ENCODE data around the gene CPT1C. TPM values are rescaled to one million over a fixed set of nuclear protein-coding genes. Genes with fewer than 3 reads are reported as not detected.

Gene CPT1C
- total RNA-seq = 4.3 and 5.1 TPM in 2 replicates

DNA sequence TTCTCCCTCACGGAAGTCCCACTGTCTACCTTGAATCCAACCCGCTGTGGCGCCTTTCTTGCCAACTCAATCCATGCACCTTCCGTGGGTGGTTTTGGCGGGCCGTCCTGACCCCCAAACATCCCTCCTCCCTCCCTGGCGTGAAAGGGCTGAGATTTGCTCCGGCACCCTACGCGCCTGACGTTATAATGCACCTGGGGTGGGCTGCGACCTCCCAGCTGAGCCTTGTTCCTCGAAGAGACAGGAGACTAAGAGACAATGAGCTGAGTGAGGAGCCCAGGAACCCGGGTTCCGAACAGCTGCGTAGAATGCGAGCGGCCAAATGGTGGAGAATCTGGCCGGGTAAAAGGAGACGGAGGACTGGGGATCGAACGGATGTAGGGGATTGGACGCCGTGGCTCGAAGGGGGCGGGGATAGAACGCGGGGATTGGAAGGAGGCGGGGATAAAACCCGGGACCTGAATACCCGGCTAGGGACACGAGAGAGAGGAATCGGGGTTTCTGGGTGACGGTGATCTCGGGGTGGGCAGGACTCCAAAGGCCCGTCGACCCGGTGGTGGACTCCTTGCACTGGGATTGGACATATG is at the start of gene CPT1C:
TSS of gene CPT1C (plus strand) at position 461 of the 587 bp plus-strand sequence. CDS start 1,137 bp downstream, outside the sequence.
- intact Hi-C loops (cut with micrococcal nuclease) = loop anchor here (1.0 to 10.0 kb wide), 2 partner anchors 76 to 294 kb away; no protein-coding TSS in a partner anchor

DNA sequence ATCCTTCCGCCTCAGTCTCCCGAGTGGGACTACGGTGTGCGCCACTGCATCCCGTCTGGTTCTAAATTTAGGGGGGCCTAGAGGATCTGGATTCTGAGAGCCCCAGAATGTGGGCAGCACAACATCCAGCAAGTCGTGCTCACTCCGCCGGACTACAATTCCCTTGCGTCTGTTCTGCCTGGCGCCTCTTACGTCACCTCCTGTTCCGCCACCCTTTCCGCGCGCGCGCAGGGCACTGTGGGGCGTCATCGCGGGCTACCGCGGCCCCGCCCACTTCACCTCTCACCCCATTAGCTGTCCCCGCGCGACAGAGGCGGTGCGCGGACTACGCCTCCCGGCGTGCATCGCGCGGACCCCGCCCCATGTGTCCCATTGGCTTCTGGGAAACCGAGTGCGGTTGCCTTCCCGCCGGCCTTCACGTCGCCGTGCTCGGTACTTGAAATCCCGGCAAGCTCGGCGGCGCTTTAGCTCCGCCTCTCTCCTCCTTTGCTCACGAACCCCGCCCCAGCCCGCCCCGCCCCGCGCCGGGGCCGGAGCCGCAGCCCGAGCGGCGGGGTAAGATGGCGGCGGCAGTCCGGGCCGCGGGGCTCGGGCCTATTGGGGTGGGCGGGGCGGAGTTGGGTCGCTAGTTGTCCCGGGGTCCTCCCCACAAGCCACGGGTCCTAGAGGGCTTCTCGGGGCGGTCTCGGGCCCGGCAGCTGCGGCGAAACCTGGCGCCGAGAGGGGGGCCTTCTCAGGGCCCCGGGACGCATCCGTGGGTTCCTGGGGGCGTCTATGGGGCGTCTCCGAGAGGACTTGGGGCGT is 49.0 kb upstream of the CPT1C start, which contains the start of gene SCAF1:
TSS of gene SCAF1 (plus strand) at position 522 of the 804 bp plus-strand sequence. CDS start 2,818 bp downstream, outside the sequence.
- intact Hi-C loops (cut with micrococcal nuclease) = loop anchor here (1.0 to 5.0 kb wide), 9 partner anchors 75 to 1149 kb away; partner anchors contain the start of genes ASPDH, FLT3LG, JOSD2 and KCNC3

DNA sequence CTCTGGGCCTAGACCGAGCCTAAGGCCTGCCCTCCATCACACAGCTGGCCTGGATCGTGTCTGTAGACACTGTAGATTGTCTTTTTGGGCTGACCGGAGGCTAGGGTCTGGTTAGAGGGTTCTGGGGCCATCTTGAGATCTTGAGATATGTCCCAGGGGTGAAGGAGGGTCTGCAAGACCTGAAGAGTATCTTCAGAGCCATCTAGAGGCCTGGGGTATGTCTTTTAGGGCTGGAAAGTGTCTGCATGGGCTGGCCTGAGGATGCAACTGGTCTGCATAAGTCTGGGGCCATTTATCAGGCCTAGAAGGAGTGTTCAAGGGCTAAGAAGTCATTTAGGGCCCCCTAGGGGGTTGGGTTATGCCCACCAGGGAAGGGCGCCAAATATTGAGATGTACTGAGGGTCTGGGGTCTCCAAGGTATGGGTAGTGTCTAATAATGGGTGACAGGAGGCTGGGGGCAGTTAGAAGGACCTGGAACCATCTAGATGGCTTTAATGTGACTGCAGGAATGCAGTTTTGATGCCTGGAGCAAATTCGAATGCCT is 48.4 kb upstream of the CPT1C start:
- intact Hi-C loops (cut with micrococcal nuclease) = loop anchor here (2.0 to 5.0 kb wide), 4 partner anchors 74 to 930 kb away; partner anchors contain the start of genes ASPDH, JOSD2 and KCNC3

DNA sequence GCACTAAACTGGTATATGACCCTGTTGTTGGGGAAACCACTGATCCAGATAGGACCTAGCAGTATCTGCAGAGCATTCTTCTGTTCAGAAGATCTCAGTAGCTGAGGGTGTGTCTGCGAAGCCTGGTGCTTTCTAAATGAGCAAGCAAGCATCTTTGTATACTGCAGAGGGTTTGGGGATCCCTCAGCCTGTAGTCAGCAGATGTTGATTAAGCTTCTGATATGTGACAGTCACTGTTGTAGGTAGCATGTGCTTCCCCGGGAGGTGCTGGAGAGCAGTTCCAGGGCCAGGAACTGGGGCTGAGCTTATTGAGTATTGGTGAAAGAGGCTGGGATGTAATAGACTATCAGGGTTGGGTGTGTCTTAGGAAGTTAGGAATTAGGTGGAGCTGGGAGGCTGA is 47.5 kb upstream of the CPT1C start:
- intact Hi-C loops (cut with micrococcal nuclease) = loop anchor here (2.0 to 5.0 kb wide), 4 partner anchors 73 to 931 kb away; partner anchors contain the start of genes ASPDH, JOSD2 and KCNC3

DNA sequence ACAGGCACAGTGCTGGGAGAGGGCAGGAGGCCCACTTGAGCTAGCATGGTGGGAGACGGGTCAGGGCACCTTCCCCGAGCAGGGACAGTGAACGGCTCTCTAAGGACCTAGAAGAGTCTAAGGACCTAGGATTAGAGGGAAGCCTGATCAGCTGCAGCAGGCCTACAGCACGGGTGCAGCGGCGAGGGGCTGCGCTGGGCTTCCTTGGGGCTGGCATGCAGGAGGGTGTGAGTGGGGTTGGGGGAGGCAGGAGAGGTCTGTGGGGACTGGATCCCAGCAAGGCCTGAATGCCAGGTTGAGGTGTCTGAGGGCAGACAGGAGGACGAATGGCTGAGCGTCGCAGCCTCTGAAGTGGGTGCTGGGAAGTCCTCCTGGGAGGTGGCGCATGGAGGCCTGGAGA is 45.3 kb upstream of the CPT1C start:
- intact Hi-C loops (cut with micrococcal nuclease) = no loop called here

DNA sequence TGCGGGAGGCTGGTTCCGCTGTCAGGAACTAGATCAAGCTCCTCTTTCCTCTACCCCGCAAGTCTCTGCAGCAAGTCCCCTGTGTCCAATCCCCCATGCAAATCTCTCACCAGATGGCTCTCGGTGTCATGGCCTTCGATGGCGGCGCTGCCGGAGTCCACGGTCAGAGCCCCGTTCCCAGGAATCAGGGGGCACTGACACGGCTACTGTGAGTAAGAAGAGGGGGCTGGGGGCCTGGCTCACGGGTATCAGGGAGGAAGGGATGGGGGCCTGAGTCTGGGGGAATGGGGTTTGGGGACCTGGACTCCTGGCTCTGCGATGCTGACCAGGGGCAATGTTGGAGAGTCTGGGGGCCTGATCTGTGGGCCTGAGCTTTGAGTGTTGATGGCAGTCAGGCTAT is 44.9 kb upstream of the CPT1C start:
- intact Hi-C loops (cut with micrococcal nuclease) = no loop called here

DNA sequence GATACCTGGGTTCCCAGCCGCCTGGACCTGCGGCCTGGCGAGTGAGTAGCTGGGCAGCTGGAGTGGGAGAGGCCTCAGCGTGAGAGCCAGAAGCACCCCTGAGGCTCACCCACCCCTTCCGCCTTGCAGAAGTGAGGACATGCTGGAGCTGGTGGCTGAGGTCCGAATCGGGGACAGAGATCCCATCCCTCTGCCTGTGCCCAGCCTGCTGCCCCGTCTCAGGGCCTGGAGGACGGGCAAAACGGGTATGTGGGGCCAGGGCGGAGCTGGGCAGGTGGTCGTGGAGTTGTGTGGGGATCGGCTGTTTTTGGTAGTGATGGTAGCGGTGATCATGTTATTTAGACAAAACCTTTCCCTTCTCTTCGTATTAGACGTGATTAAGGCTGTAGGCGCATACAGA is 44.3 kb upstream of the CPT1C start:
- intact Hi-C loops (cut with micrococcal nuclease) = no loop called here

DNA sequence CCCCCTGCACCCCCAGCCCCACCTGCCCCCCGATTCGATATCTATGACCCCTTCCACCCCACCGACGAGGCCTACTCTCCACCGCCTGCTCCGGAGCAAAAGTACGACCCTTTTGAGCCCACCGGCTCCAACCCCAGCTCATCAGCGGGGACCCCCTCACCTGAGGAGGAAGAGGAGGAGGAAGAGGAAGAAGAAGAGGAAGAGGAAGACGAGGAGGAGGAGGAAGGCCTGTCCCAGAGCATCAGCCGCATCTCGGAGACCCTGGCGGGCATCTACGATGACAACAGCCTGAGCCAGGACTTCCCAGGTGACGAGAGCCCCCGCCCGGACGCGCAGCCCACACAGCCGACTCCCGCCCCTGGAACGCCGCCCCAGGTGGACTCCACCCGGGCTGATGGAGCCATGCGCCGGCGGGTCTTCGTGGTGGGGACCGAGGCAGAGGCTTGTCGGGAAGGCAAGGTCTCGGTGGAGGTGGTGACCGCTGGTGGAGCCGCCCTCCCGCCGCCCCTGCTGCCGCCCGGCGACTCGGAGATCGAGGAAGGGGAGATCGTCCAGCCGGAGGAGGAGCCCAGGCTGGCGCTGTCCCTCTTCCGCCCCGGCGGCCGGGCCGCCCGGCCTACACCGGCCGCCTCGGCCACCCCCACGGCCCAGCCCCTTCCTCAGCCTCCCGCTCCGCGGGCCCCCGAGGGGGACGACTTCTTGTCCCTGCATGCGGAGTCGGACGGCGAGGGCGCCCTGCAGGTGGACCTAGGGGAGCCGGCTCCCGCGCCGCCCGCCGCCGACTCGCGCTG is 39.7 kb upstream of the CPT1C start:
- intact Hi-C loops (cut with micrococcal nuclease) = no loop called here

DNA sequence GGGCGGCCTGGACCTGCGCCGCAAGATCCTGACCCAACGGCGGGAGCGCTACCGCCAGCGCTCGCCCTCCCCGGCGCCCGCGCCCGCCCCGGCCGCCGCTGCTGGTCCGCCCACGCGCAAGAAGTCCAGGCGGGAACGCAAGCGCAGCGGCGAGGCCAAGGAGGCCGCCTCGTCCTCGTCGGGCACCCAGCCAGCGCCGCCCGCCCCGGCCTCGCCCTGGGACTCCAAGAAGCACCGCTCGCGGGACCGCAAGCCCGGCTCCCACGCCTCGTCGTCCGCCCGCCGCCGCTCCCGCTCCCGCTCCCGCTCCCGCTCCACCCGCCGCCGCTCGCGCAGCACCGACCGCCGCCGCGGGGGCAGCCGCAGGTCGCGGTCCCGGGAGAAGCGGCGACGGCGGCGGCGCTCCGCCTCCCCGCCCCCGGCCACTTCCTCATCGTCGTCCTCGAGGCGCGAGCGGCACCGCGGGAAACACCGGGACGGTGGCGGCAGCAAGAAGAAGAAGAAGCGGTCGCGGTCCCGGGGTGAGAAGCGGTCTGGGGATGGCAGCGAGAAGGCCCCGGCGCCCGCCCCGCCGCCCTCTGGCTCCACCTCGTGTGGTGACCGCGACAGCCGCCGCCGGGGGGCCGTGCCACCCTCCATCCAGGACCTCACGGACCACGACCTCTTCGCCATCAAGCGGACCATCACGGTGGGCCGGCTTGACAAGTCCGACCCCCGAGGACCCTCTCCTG is 38.9 kb upstream of the CPT1C start:
- intact Hi-C loops (cut with micrococcal nuclease) = no loop called here

DNA sequence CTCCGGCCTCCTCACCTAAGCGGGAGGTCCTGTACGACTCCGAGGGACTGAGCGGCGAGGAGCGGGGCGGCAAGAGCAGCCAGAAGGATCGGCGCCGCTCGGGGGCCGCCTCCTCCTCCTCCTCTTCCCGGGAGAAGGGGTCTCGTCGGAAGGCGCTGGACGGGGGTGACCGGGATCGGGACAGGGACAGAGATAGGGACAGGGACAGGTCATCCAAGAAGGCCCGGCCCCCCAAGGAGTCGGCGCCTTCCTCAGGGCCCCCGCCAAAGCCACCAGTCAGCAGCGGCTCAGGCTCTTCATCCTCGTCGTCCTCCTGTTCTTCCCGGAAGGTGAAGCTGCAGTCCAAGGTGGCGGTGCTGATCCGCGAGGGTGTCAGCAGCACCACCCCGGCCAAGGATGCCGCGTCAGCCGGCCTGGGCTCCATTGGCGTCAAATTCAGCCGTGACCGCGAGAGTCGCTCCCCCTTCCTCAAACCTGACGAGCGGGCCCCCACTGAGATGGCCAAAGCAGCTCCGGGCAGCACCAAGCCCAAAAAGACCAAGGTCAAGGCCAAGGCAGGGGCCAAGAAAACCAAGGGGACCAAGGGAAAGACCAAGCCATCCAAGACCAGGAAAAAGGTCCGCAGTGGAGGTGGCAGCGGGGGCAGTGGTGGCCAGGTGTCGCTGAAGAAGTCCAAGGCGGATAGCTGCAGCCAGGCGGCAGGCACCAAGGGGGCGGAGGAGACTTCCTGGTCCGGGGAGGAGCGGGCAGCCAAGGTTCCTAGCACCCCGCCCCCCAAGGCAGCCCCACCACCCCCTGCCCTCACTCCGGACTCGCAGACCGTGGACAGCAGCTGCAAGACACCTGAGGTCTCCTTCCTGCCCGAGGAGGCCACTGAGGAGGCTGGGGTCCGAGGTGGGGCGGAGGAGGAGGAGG is 38.1 kb upstream of the CPT1C start:
- intact Hi-C loops (cut with micrococcal nuclease) = no loop called here

DNA sequence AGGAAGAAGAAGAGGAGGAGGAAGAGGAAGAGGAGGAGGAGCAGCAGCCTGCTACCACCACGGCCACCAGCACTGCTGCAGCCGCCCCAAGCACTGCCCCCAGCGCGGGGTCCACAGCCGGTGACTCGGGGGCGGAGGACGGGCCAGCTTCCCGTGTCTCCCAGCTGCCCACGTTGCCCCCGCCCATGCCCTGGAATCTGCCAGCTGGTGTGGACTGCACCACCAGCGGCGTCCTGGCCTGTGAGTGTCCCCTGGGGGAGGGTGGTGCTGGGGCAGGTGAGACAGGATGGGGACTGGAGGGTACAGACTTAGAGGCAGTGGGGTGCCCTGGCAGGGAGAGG is 37.5 kb upstream of the CPT1C start:
- intact Hi-C loops (cut with micrococcal nuclease) = no loop called here

DNA sequence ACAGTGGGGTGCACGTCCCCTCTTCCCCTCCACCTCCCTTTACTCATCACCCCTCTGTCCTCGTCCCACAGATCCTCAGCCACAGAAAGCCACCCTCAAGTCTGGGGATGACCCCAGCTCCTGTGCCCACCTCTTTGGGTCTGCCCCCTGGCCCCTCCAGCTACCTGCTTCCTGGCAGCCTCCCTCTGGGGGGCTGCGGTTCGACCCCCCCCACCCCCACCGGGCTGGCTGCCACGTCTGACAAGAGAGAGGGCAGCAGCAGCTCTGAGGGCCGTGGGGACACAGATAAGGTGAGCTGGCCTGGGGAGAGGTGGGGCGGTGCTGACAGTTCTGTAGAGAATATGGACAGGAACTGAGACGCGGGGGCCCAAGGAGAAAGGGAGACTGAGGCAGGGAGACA is 36.3 kb upstream of the CPT1C start:
- intact Hi-C loops (cut with micrococcal nuclease) = no loop called here

DNA sequence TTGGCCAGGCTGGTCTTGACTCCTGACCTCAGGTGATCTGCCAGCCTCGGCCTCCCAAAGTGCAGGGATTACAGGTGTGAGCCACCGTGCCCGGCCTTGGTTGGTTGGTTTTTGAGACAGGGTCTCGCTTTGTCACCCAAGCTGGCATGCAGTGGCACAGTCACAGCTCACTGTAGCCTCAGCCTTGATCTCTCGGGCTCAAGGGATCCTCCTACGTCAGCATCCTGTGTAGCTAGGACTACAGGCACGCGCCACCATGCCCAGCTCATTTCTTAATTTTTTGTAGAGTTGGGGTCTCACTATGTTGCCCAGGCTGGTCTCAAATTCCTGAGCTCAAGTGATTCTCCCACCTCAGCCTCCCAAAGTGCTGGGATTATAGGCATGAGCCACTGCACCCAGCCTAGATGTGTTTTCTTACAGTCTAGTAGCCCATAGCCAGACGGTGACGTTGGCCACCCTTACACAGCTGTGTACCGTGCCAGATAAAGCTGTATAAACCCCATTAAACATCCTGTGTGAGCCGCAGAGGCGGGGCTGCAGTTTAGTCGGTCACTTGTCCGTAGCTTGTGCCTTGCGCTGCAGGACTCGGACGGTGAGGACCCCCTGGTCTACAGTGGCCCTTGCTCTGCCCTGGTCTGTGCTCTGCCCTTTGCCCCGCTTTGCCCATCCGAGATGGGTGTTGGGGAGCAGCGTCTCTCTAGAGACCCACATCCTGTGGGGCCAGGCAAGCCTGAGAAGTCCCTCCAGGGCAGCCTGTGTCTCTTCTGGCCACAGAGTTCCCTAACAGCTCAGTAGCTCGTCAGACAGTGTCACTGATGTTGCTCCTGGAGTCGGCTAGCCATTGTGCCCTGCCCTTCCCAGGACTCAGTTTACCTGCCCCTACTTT is 35.1 kb upstream of the CPT1C start:
- intact Hi-C loops (cut with micrococcal nuclease) = no loop called here

DNA sequence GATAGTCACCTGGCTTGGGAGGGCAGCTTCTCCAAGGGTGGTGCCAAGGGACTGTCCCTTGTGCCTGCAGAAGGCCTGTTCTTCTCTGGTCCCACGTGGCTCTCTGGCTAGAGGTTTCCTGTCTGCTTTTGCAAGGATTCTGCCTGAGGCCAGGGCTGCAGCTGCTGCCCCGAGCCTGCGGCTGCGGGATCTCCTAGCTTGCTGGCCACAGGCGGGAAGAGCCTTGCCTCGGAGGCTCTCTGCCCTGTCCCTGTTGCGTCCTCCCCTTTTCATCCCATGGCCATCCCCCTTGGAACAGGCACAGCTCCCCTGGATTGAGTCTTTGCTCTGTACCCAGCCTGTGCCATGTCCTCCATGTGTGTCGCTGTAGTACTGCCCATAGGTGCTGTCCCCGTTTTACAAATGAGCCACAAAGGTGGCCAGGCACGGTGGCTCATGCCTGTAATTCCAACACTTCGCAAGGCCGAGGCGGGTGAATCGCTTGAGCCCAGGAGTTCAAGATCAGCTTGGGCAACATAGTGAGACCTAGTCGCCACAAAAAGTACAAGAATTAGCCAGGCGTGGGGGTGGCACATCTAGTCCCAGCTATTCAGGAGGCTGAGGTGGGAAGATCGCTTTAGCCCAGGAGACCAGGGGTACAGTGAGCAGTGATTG is 34.3 kb upstream of the CPT1C start:
- intact Hi-C loops (cut with micrococcal nuclease) = no loop called here

DNA sequence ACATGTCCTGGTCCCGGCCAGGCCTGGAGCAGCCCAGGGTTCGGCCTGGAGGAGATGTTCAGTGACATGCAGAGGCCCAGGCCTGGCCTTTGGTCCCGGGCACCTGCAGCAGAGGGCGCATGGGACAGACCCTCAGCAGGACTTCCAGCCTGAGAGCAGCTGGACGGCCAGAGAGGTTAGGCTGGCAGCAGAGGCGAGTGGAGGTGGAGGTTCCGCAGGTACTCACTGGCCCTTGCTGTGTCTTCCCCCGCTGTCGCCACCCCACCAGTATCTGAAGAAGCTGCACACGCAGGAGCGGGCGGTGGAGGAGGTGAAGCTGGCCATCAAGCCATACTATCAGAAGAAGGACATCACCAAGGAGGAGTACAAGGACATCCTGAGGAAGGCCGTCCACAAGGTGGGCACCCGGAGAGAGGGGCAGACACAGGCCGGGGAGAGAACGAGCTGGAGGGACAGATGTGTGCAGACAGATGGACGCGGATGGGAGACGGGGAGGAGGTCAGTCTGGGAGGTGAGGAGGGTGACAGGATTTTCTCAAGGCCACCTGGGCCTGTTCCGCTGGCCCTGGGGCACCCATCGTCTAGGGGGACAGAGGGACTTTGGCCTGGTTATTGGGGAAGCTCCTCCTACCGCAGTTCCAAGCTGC is 33.3 kb upstream of the CPT1C start:
- intact Hi-C loops (cut with micrococcal nuclease) = no loop called here

DNA sequence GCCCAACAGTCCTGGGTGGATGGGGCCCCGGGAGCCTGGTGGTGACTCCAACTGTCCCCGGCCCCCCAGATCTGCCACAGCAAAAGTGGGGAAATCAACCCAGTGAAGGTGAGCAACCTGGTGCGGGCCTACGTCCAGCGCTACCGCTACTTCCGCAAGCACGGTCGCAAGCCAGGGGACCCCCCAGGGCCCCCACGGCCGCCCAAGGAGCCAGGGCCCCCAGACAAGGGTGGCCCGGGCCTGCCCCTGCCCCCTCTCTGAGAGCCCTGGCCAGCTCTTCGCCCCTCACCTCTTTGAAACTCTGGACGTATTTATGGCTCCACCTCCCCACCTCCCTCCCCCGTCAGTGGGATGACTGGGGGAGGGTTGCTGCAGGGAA is 32.8 kb upstream of the CPT1C start:
- intact Hi-C loops (cut with micrococcal nuclease) = no loop called here

DNA sequence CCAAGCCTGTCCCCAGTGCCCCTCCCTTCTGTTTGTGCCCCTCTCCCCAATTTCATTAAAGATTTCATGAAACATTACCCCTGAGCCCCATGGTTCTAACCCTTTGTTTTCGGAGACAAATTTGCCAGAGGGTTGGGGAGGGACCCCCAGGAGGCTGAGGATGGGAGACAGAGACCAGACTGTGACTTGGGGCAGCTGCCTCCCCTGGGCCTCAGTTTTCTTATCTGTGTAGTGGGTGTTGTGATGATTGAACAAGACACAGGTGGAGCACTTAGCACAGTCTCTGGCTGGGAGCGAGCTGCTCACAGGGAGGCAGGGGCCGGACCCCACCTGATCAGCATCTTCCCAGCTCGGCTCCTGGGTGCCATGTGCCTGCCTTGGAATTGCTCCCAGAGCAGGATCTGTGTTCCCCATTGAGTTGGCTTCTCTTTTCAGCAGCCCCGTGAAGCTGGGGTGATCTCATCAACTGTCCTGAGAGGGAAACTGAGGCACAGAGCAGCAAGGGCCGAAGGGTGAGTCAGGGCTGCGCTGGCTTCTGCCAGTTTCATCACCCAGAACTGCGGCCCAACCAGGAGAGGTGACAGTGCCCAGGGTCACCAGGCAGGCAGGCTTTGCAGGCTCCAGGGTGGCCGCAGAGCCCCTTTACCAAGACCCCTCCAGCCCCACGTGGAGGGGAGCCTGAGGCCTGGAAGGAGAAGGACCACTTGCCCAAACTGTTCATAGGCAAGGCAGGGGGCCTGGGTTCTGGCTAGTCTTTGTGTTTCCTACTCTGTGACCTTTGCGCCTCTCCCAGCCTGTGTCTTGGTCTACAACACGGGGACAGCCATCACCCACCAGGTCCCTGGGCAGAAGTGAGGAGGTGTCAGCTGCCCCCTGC is 32.1 kb upstream of the CPT1C start:
- intact Hi-C loops (cut with micrococcal nuclease) = no loop called here

Measured in T-helper 1 cell treated with Interleukin-12 subunit alpha and Interleukin-12 subunit beta and Interleukin-4 antibody, amounts not matched to agents 30 ng/mL and 1 ng/mL, for 36 hours (primary cell).